Suprapubic skin (tissue), 4 donors: ENCODE data around the gene NEGR1.

Source experiments
- CTCF ChIP-seq, 2 donors: fragments of 200-600 bp in 1 of 2; fragments of 450-650 bp in 1 of 2; sonication (generic) in 1 of 2; IDR thresholded peaks; one replicate each; pipeline ENCODE4 v1.5.1; 2016 to 2019; ENCODE audit warnings: antibody characterized with exemption in 2 of 2, mild to moderate bottlenecking in 1 of 2, moderate library complexity in 1 of 2
- POLR2A ChIP-seq, 2 donors: fragments of 450-650 bp; IDR thresholded peaks; one replicate each; pipeline ENCODE4 v1.6.1; 2017; ENCODE audit warnings: antibody characterized with exemption in 2 of 2, mild to moderate bottlenecking in 2 of 2, moderate library complexity in 2 of 2
- POLR2AphosphoS5 ChIP-seq, 3 donors: sonication (generic); formaldehyde crosslinking; IDR thresholded peaks; one replicate each; pipeline ENCODE4 v1.6.1; 2017; ENCODE audit warnings: antibody characterized with exemption in 3 of 3

GRCh38 chr1:71422221-71422620, 860.1 kb downstream of the NEGR1 start:
- no peak for TF ChIP-seq CTCF (IDR thresholded peaks at IDR 0.05)
- TF ChIP-seq POLR2A (IDR thresholded peaks at IDR 0.05) = no peak
- no peak for TF ChIP-seq POLR2AphosphoS5 (IDR thresholded peaks at IDR 0.05)
